B cell (primary cell): ENCODE measurements around the gene ACOT4.
"Not testable (repeated sequence)": the region's sequence is repeated elsewhere in the genome, so short reads cannot be mapped to it uniquely, and the experiment has no call there.

Source experiments
- CTCF ChIP-seq: fragments of 200-600 bp; IDR thresholded peaks from one replicate; pipeline ENCODE4 v1.8.0; 2022; ENCODE audit warnings: antibody characterized with exemption, mild to moderate bottlenecking
- EZH2 ChIP-seq: IDR thresholded peaks from 2 replicates; pipeline ENCODE4 v1.6.1; 2012; ENCODE audit warnings: borderline replicate concordance, low read depth, mild to moderate bottlenecking, moderate library complexity, low read length; ENCODE audit not compliant: insufficient read depth, poor library complexity, severe bottlenecking

DNA sequence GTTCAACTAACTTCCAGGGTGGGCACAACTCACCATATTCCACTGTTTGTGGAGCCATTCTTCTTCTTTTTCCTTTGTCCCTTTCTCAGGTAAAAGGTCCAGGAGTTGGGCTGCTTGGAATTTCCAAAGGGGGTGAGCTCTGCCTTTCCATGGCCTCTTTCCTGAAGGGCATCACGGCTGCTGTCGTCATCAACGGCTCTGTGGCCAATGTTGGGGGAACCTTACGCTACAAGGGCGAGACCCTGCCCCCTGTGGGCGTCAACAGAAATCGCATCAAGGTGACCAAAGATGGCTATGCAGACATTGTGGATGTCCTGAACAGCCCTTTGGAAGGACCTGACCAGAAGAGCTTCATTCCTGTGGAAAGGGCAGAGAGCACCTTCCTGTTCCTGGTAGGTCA is 48.7 kb upstream of the ACOT4 start:
- not testable (repeated sequence) for TF ChIP-seq CTCF, EZH2
